ENCODE results near the gene FABP1.

The FABP1 gene

DNA sequence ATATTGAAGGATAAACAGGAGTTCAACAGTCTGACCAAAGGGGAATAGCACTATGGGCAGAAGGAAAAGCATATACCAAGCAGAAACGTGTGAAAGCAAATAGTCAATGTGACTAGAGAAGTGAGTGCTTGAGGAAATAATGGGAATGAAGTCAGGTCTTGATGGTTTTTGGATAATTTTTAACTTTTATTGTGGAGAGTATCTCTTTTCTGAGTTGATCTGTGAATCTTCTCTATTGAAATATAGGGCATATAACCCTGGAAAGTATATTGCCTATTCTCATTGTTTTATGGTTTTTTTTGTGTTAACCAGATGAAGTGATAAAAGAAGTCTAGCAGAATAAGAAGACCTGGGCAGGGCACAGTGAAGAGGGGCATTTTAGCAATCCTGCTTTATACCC is 16.4 kb upstream of the FABP1 start (continued):
- TF ChIP-seq ZNF776 (tag by site-specific recombination; IDR thresholded peaks at IDR 0.05; ENCODE audit: borderline replicate concordance) (no peak), ZNF843 (tag by site-specific recombination; IDR thresholded peaks at IDR 0.05) (no peak), ZNF214 (tag by site-specific recombination; IDR thresholded peaks at IDR 0.05; ENCODE audit: borderline replicate concordance) (no peak), ZNF2 (tag by site-specific recombination; IDR thresholded peaks at IDR 0.05) (no peak), ZNF623 (tag by site-specific recombination; IDR thresholded peaks at IDR 0.05) (no peak), OVOL3 (tag by site-specific recombination; IDR thresholded peaks at IDR 0.05) (no peak), YY1 (tag by site-specific recombination; IDR thresholded peaks at IDR 0.05) (no peak), SCRT1 (tag by site-specific recombination; IDR thresholded peaks at IDR 0.05; ENCODE audit: borderline replicate concordance) (no peak), ZNF174 (tag by site-specific recombination; IDR thresholded peaks at IDR 0.05) (no peak)
- TF ChIP-seq, protein P1, sequence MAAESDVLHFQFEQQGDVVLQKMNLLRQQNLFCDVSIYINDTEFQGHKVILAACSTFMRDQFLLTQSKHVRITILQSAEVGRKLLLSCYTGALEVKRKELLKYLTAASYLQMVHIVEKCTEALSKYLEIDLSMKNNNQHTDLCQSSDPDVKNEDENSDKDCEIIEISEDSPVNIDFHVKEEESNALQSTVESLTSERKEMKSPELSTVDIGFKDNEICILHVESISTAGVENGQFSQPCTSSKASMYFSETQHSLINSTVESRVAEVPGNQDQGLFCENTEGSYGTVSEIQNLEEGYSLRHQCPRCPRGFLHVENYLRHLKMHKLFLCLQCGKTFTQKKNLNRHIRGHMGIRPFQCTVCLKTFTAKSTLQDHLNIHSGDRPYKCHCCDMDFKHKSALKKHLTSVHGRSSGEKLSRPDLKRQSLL (tag by site-specific recombination; IDR thresholded peaks at IDR 0.05) = no peak
- TF ChIP-seq, protein P2, sequence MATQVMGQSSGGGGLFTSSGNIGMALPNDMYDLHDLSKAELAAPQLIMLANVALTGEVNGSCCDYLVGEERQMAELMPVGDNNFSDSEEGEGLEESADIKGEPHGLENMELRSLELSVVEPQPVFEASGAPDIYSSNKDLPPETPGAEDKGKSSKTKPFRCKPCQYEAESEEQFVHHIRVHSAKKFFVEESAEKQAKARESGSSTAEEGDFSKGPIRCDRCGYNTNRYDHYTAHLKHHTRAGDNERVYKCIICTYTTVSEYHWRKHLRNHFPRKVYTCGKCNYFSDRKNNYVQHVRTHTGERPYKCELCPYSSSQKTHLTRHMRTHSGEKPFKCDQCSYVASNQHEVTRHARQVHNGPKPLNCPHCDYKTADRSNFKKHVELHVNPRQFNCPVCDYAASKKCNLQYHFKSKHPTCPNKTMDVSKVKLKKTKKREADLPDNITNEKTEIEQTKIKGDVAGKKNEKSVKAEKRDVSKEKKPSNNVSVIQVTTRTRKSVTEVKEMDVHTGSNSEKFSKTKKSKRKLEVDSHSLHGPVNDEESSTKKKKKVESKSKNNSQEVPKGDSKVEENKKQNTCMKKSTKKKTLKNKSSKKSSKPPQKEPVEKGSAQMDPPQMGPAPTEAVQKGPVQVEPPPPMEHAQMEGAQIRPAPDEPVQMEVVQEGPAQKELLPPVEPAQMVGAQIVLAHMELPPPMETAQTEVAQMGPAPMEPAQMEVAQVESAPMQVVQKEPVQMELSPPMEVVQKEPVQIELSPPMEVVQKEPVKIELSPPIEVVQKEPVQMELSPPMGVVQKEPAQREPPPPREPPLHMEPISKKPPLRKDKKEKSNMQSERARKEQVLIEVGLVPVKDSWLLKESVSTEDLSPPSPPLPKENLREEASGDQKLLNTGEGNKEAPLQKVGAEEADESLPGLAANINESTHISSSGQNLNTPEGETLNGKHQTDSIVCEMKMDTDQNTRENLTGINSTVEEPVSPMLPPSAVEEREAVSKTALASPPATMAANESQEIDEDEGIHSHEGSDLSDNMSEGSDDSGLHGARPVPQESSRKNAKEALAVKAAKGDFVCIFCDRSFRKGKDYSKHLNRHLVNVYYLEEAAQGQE (tag by site-specific recombination; IDR thresholded peaks at IDR 0.05) = no peak

DNA sequence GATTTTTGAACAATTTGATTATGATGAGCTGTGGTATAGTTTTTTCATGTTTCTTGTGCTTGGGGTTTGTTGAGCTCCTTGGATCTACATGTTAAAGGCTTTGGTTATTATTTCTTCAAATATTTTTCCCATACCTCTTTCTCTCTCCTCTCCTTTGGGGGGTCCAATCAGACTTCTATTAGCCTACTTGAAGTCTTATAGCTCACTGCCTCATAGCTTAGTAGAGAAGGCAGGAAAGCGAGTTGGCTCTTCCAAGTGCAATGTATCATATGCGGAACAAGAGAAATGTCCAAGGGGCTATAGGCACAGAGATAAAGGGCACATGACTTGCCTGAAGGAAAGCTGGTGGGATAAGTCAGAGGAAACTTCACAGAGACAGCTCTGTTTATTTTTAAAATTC is 14.1 kb upstream of the FABP1 start:
- H3K4me3 ChIP-seq (ENCODE audit: low read depth, low read length) = no peak overlapping the region
- no peaks in the 10 kb centered on the region for H3K36me3 ChIP-seq (ENCODE audit: control insufficient read depth in 2 of 2, insufficient read depth in 1 of 2, low read length in 2 of 2)
- H3K4me1 ChIP-seq (ENCODE audit: control insufficient read depth, insufficient read depth, low read length) = no peaks in the 10 kb centered on the region
- ChIA-PET CTCF (interaction anchor here (0.6 to 1.6 kb wide), 6 partner anchors 18 to 503 kb away, joined by 3 to 7 read pairs (median 3); no protein-coding TSS in a partner anchor), POLR2A (no interaction called here)
- H3K9me3 ChIP-seq (ENCODE audit: control insufficient read depth, insufficient read depth, low read depth, low read length) = no peaks in the 10 kb centered on the region
- TF ChIP-seq, protein P3, sequence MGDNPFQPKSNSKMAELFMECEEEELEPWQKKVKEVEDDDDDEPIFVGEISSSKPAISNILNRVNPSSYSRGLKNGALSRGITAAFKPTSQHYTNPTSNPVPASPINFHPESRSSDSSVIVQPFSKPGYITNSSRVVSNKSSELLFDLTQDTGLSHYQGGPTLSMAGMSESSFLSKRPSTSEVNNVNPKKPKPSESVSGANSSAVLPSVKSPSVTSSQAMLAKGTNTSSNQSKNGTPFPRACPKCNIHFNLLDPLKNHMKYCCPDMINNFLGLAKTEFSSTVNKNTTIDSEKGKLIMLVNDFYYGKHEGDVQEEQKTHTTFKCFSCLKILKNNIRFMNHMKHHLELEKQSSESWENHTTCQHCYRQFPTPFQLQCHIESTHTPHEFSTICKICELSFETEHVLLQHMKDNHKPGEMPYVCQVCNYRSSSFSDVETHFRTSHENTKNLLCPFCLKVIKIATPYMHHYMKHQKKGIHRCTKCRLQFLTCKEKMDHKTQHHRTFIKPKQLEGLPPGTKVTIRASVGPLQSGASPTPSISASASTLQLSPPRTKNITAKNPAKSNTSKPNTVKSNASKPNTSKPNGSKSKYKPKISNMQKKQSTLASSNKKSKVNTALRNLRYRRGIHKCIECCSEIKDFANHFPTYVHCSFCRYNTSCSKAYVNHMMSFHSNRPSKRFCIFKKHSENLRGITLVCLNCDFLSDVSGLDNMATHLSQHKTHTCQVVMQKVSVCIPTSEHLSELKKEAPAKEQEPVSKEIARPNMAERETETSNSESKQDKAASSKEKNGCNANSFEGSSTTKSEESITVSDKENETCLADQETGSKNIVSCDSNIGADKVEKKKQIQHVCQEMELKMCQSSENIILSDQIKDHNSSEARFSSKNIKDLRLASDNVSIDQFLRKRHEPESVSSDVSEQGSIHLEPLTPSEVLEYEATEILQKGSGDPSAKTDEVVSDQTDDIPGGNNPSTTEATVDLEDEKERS (tag by site-specific recombination; IDR thresholded peaks at IDR 0.05) = no peak
- TF ChIP-seq ZNF350 (tag by site-specific recombination; IDR thresholded peaks at IDR 0.05) (no peak), ZEB2 (tag by site-specific recombination; IDR thresholded peaks at IDR 0.05) (no peak), ZNF629 (tag by site-specific recombination; IDR thresholded peaks at IDR 0.05) (no peak), ZBTB17 (tag by site-specific recombination; IDR thresholded peaks at IDR 0.05) (no peak), IKZF3 (tag by site-specific recombination; IDR thresholded peaks at IDR 0.05) (no peak), ZNF600 (tag by site-specific recombination; IDR thresholded peaks at IDR 0.05) (no peak), ZIC2 (tag by site-specific recombination; IDR thresholded peaks at IDR 0.05) (no peak), ZNF223 (tag by site-specific recombination; IDR thresholded peaks at IDR 0.05) (no peak), RBAK (tag by site-specific recombination; IDR thresholded peaks at IDR 0.05) (no peak)
- TF ChIP-seq, protein P4, sequence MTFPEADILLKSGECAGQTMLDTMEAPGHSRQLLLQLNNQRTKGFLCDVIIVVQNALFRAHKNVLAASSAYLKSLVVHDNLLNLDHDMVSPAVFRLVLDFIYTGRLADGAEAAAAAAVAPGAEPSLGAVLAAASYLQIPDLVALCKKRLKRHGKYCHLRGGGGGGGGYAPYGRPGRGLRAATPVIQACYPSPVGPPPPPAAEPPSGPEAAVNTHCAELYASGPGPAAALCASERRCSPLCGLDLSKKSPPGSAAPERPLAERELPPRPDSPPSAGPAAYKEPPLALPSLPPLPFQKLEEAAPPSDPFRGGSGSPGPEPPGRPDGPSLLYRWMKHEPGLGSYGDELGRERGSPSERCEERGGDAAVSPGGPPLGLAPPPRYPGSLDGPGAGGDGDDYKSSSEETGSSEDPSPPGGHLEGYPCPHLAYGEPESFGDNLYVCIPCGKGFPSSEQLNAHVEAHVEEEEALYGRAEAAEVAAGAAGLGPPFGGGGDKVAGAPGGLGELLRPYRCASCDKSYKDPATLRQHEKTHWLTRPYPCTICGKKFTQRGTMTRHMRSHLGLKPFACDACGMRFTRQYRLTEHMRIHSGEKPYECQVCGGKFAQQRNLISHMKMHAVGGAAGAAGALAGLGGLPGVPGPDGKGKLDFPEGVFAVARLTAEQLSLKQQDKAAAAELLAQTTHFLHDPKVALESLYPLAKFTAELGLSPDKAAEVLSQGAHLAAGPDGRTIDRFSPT (tag by site-specific recombination; IDR thresholded peaks at IDR 0.05) = no peak
- TF ChIP-seq, protein P5, sequence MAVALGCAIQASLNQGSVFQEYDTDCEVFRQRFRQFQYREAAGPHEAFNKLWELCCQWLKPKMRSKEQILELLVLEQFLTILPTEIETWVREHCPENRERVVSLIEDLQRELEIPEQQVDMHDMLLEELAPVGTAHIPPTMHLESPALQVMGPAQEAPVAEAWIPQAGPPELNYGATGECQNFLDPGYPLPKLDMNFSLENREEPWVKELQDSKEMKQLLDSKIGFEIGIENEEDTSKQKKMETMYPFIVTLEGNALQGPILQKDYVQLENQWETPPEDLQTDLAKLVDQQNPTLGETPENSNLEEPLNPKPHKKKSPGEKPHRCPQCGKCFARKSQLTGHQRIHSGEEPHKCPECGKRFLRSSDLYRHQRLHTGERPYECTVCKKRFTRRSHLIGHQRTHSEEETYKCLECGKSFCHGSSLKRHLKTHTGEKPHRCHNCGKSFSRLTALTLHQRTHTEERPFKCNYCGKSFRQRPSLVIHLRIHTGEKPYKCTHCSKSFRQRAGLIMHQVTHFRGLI (tag by site-specific recombination; IDR thresholded peaks at IDR 0.05) = no peak
- H3K27ac ChIP-seq (ENCODE audit: extremely low read depth, low read depth, low read length) = no peak overlapping the region
